Airway epithelial cell (primary cell): ENCODE results near the gene DNAH7. TPM values are rescaled to one million over a fixed set of nuclear protein-coding genes. Genes with fewer than 3 reads are reported as not detected.

Experiments
- total RNA-seq: library from RNA; depleted of rRNA; stranded (reverse); fragments of >200 nt; gene quantifications from 2 replicates; pipeline ENCODE4 v1.2.3, GENCODE V29; 2015

Gene DNAH7
- total RNA-seq = 0.07 and 0.09 TPM in 2 replicates

GRCh38 chr2:196068271-196069209 is at the start of gene DNAH7:
DNAH7 (minus strand) TSS chr2:196068837; CDS start chr2:196068711, 126 bp downstream.

Other genes starting within 250 kb of the DNAH7 start
- gene STK17B, start 102.7 kb upstream of the DNAH7 start, total RNA-seq = 15.9 and 21.7 TPM in 2 replicates